CD4-positive, alpha-beta T cell treated with Interleukin-10 for 1 hour (primary cell): ENCODE data around the gene CDC42EP1.
"Not testable (repeated sequence)": the region's sequence is repeated elsewhere in the genome, so short reads cannot be mapped to it uniquely, and the experiment has no call there.

Experiments
- DNase-seq: peaks from one replicate; pipeline ENCODE4 v3.0.0-alpha.2; 2020

The CDC42EP1 gene

DNA sequence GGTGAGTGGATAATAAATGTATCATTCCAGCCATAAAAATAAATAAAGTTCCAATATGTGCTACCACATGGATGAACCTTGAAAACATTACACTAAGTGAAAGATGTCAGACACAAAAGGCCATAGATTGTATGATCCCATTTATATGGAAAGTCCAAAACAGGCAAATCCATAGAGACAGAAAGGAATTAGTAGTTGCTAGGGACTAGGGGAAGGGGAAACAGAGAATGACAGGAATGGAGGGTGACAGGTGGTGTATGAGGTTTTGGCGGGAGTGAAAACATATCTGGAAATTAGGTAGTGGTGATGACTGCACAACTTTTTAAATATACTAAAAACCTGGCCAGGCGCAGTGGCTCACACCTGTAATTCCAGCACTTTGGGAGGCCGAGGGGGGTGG lies 25.8 kb upstream of the CDC42EP1 start:
- no peak for DNase-seq

DNA sequence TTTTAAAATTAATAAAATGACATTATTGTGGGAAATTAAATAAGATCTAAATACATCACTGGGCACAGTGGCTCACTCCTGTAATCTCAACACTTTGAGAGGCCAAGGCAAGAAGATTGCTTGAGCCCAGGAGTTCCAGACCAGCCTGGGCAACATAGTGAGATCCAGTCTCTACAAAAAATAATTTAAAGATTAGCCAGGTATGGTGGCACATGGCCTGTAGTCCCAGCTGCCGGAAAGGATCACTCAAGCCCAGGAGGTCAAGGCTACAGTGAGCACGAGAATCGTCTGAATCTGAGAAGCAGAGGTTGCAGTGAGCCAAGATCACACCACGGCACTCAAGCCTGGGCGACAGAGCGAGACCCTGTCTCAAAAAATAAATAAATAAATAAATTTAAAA lies 25.1 kb upstream of the CDC42EP1 start:
- DNase-seq = no peak

DNA sequence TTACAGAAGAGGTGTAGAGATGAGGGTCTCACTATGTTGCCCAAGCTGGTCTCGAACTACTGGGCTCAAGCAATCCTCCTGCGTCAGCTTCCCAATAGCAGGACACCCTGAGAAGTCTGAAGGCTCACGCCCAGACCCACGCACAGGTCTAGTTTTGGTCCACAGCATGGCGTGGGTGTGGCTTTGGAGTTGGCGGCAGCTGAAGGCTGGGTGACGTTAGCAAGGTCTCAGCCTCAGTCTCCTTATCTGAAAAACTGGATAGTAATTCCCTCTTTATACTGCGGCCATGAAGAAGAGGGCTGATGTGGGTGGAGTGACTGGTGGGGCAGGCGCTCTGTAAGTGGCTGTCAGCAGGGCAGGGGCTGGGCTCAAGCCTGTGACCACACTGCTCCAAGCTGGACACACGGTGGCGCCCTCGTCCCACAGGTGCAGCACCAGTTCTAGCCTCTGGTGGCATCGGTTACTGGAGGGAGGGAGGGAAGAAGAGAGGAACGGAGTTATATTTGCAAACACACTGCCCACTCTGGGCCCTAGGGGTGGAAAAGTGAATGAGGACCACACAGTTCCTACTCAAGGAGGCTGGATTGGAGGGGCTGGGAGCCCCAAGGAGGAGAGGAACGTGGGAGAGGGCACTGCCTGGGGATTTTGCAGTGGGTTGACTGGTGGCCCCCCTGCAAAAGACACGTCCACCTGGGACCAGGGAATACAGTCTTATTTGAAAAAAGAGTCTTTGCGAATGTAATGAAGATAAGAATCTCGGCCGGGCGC lies 21.5 kb upstream of the CDC42EP1 start:
- peak; percentile 92 for DNase-seq

DNA sequence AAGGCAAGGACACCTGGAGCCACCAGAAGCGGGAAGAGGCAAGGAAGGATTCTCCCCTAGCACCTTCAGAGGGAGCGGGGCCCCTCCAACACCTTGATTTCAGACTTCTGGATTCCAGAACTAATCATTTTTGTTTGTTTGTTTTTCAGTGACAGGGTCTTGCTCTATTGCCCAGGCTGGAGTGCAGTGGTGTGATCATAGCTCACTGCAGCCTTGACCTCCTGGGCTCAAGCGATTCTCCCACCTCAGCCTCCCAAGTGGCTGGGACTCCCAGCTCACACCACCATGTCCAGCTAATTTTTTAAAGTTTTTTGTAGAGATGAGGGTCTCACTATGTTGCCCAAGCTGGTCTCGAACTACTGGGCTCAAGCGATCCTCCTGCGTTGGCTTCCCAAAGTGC lies 20.5 kb upstream of the CDC42EP1 start:
- not testable (repeated sequence) for DNase-seq

DNA sequence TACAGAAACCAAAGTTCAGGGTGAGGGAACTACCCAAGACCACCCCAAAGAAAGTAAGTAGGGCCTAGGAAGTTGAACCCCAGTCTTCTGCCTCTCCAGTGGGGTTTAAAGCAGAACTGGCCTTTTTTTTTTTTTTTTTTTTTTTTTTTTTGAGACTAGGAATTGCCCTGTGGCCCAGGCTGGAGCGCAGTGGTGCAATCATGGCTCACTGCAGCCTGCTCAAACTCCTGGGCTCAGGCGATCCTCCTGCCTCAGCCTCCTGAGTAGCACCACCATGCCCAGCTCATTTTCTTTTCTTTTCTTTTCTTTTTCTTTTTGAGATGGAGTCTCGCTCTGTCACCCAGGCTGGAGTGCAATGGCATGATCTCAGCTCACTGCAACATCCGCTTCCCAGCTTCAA lies 17.9 kb upstream of the CDC42EP1 start:
- not testable (repeated sequence) for DNase-seq

DNA sequence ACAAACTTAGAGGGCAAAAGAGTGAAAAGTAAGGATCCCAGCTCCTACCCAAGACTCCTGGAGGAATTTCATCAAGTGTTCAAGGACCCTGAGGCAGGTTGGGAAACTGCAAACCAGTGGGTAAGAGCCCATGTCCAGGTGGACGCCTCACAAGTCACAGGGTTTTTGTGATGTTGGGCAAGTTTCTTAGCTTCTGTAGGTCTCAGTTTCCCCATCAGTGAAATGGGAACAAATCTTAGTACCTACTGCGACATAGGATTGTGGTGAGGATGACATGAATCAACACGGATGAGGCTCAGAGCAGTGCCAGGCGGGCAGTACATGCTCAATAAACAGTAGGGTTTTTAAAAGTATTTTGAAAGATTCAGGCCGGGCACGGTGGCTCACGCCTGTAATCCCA lies 17.3 kb upstream of the CDC42EP1 start:
- no peak for DNase-seq

DNA sequence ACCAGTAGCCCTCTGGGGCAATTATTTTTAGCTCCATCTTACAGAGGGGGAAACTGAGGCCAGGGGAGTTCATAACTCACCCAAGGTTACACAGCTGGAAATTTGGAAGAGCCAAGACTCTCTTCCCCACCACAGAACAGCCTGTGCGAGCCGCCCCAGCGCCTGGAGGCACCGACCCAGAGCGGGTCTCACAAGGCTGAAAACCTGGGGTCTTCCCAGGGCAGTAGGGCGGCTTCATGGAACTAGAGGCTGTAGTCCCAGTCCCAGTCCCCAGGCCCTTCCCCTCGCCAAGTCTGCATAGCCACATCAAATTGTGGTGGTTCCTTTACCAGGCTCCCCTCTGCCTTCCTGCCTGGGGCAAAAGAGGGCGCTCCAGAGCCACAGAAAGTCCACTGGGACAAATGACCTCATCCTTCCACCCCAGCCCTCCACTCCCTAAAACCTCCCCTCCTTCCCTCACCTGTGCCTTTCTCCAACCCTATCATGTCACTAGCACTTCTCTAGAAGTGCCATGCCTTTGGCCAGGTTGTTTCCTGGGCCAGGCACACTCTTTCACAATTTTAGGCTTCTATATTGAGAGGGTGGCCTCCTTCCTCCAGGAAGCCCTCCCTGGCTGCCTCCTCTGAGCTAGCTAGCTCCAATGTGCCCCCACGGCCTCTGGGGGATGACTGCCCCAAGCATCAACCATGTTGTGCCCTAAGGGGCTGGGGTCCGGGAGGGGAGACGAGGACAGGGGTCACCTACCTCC lies 15.2 kb upstream of the CDC42EP1 start:
- peak; percentile 57 for DNase-seq

DNA sequence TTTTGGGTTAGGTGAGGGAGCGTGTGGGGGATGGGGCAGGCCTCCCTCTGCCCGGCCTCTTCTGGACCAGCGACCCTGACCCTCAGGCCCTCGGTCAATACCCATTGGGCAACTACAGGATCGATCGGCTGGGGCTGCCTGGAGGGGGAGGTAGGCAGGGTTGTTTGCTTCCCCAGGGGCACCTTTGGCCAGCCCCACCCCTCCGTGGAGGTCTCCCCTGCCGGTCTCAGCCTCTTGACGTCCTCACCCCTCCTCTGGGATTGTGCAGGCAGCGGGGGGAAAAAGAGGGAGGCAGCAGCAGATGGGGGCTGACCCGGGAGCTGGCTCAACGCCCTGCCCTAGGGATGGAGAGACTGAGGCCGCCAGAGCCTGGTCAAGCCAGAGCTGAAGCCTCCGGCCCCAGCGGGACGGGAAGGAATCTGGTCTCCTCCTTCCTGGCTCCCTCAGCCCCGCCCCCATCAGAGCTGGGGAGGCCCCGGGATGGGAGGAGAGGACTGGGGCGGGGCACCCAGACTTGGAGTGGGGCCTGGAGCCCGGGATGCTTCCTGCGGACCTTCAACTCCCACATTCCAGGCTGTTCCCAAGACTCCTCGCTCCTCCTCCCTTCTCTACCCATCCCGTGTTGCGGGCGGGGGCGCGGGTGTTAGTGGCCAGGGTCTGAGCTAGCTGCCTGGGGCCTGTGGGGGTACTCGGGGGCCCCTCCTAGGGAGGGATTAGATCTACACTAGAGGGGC lies 14.4 kb upstream of the CDC42EP1 start:
- DNase-seq = no peak

DNA sequence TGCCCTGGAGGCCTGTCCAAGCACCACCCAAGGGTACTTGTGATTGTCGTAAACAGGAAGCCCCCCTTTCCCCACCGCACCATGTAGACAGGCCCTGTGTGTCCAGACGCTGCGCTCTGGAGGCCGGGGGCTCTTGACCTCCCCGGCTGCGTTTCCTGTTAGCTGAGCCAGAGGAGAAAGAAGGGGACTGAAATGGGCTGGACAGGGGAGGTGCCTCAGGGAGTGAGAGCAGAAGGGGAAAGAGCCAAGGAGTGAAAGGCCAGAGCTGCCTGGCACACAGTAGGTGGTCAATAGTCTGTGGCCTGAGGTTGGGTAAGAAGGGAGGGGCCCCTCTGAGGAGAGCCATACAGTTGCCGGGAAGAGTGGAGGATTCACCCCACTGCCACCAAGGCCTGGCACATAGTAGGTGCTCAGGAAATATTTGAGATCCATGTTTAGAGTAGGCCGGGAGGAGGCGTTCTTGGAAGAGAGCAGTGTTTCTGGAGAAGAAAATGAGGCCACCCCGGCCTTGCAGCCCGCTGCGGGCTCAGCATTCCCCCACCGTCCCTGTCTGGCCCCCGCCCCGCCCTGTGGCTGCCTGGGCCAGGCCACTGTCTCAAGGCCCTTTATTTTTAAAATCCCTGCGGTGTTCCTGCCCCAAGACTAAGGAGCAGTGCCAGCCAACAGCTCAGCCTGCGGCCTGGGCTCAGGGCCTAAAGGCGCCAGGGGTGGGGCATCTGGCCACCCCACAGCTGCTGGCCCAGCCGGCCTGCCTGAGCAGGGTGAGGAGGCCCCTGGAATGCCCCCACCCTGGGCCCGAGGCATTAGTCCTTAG lies 13.6 kb upstream of the CDC42EP1 start:
- DNase-seq = no peak

DNA sequence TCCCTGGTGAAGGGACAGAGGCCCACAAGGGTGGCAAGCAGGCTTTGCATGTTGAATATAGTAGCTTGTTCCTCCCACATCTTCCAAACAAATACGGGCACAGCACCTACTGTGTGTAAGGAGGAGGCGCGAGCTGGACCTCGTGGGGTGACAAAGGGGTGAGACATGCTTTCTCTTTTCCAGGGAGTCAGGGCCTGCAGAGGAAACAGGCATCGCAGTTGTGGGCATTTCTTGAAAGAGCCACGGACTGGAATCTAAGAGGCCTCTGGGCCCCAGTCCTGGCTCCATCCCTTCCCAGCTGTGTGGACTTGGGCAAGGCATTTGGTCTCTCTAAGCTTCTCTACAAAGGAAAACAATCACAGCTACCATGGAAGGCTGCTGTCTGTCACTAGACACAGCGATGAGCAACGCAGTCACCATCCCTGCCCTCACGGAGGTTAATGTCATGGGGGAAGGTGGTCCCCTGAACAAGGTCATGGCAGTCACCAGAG lies 13.0 kb upstream of the CDC42EP1 start:
- DNase-seq = no peak

DNA sequence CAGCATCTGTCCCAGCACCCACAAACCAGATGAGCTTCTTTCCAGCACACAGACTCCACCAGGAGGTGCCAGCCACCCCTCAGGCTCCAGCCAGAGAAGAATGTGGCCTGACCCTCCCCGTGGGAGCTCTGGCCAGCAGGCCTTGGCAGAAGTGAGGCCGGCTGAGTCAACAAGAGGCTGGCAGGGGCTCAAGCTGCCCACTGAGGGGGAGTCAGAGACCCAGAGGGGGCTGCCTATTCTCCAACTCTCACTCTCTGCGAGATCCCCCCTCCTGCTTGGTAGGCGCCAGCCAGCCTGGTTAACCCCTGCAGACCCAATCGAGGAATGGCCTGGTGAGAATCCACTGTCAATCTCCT lies 10.6 kb upstream of the CDC42EP1 start:
- no peak for DNase-seq

DNA sequence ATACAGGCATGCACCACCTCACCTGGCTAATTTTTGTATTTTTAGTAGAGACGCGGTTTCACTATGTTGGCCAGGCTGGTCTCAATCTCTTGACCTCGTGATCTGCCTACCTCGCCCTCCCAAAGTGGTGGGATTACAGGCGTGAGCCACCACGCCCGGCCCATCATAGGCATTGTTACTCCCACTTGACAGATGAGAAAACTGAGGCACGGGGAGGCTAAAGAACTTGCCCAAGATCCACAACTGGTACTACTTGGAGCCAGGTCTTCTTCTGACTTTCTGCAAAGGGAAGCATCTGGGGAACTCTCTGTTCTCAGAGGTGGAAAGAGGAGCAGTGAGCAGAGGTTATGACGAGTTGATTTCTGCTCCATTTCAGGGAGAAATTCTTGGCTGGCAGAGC lies 9.4 kb upstream of the CDC42EP1 start:
- DNase-seq = not testable (repeated sequence)

DNA sequence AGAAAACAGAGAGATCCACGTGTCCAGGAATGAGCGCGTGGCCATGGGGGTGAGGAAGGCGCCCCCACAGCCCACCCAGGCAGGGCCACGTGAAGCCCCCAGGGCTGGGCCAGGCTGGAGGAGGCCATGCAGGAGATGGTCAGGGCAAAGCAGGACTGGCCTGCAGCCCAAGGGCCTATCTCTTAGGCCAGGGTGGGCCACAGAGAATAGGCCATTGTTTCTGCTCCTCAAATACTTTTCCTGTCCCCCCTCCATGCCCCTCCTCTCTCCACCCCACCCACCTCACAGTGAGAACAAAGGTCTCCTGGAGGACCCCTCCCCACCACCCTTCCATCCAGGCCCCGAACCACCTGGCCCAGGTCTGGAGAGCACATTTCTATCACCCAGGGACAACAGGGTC lies 8.3 kb upstream of the CDC42EP1 start:
- no peak for DNase-seq

DNA sequence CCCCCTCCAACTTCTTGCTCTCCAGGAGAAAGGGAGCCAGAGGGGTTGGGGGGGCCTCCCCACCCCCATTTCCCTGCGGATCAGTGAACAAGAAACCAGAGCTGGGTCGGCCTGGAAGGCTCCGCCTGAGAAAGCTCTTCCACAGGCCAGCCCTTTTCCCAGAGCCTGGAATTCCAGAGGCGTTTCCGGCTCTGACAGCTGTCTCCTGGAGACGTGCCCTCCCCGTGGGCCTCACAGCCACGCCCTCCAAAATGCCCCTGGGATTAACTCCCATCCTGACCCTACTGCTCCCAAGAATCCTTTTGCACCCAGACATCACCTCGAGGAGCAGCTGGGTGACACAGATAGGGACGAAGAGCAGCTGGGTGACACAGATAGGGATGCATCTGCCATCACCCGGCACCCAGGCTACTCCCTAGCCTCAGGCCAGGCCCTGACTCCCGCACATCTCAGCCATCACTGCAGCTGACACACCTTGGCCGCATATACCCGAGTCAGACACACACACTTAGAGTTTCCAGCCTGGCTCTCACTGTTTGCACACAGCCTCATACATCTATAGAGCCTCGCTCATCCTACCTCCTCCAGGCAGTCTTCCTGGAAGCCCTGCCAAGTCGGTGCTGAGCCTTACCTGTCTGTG lies 7.6 kb upstream of the CDC42EP1 start:
- no peak for DNase-seq

DNA sequence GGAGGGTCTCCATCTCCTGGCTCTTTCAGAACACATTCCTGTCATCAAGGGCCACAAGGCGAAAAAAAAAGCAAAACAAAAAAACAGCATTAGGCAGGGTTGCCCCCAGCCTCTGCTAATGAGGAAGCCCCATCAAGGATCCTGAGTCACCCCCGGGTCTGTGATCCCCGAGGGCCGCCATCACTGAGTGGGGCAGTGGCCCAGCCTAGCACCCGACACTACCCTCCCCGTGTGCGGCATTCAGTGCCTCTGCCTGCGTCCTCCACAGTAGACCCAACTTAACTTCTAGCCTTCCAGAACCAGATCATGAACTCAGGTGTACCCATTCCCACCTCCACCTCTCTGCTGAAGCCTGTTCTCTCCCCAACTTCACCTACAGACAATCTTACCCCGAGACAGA lies 6.6 kb upstream of the CDC42EP1 start:
- DNase-seq = no peak

DNA sequence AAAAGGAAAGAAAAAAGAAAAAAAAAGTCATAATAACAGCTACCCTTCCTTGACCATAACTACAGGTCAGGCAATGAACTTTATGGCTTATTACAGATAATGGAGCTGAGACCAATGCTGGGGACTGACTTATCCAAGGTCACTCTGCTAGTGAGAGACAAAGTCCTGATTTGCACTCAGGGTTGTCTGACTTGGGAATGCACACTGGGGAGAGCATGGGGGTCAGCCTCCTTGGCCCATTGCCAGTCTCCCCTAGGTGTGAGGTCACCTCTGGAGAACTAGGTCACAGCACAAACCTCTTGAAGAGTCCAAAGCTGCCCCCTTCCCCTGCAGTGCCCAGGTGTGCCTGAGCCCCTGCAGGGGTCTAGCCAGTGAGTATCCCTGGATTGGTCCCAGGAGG lies 5.3 kb upstream of the CDC42EP1 start:
- DNase-seq = no peak

DNA sequence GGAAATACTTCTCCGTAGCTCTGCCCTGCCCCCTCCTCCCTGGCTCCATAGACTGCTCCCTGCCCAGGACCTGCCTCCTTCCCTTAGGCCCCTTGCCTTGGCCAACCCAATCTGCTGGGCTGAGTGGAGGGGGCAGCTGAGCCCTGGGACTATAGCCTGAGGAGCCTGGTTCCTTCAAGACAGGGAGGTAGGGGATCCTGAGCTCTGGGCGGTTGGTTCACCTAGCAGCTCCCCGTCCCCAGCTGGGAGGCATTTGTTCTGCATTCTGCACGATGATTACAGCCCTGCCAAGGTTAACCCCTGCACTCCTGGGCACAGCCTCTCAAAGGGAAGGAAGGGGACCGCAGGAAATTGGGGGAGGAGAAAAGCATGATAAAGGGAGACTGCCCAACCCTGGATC lies 3.6 kb upstream of the CDC42EP1 start:
- DNase-seq = no peak

DNA sequence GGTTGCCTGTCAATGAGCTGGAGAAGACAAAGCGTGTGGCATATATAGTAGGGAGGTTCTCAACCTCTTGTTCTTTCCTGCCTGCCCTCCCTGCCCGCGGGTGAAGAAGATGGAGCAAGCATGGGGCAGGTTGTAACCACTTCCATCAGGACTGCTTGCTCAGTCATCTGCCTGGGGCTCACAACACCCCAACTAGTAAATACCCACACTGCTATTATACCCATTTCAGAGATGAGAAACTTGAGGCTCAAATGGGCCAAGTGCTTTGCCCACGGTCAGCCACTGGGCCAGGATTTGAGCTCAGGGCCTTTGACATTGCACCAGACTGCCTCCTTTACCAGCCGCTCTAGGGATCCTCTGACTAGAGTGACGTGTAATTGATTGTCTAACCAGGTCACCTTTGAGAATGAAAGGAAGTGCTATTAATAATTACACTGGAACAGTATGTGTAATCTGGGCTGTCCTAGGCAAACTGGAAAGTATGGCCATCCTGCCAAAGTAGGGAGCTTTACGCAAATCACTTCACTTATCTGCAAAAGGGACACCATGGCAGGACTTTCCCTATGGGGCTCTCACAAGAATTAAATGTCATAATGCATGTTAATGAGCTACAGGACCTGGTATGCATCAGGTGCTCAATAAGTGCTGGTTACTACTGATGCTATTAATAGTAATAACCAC lies 2.8 kb upstream of the CDC42EP1 start:
- DNase-seq = no peak

DNA sequence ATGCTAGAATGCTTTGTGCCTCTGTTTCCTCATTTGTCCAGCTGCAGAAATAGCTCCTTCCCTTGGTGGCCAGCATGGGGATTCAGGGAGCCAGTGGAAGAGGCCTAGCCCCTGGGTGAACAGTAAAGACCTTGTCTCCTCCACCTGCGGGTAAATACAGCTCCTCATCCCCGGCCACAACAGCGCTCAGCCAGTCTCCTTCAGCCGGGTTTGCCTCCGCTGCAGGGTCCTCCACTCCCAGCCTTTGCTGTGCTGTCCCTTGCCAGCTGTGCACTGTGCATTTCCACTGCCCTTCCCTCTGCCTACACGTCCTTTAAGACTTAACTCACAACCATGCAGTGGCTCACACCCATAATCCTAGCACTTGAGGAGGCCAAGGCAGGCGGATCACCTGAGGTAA lies 1.5 kb upstream of the CDC42EP1 start:
- DNase-seq = no peak

DNA sequence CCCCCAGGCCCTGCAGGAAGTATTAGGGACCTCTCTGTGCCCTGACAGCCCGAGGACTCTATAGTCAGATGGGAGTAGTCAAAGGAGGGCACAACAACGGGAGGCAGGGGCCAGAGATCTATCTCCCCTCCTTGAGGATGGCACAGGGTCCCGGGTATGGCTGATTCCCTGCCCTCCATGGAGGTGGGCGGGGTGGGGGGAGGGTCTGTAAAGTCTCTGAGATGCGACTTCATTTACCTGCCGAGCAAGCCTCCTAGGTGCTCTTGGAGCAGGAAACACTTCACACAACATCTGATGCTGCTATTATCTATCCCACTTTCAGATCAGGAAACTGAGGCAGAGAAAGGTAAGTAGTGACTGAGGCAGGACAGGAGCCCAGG lies 769 bp upstream of the CDC42EP1 start:
- DNase-seq = no peak

DNA sequence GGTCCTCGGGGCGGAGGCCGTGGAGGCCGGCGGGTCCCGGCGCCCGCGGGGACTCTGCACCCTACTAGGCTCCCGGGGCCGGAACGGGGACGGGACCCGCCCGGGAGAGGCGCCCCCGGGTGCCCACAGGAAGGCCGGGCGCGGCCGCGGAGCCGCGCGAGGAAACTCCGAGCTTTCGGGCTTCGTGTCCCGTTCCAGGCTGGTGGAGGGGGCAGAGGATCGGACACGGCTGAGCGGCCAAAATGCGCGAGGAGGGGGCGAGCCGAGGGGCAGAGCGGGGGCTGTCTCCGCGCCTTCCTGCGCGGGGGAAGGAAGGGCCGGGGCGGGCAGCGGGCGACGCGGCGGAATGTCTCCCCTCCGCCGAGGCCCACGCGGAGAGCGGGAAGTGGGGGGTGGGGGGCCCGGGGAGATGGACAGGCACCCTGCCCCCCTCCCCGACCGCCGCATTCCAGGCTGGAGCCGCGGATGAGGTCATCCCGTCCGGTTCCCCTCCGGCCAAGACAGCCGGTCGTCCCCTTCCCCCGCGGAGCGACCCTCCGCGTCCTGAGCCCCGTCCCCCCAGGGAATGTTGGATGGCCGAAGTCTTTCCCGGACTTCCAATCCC lies 430 bp downstream of the CDC42EP1 start:
- DNase-seq = no peak
